GM12878 (cell line): ENCODE data around the gene OGFOD2. TPM values are rescaled to one million over a fixed set of nuclear protein-coding genes. Genes with fewer than 3 reads are reported as not detected.

Source experiments
- BMI1 ChIP-seq: fragments of 450-650 bp; IDR thresholded peaks from 2 replicates; pipeline ENCODE4 v1.6.1; 2016; ENCODE audit warnings: mild to moderate bottlenecking, moderate library complexity, borderline replicate concordance
- POLR2A ChIP-seq: IDR thresholded peaks from 2 replicates; pipeline ENCODE4 v1.6.1; 2011; ENCODE audit warnings: low read depth, mild to moderate bottlenecking, low read length
- TAF1 ChIP-seq: IDR thresholded peaks from 2 replicates; pipeline ENCODE4 v1.6.1; 2011; ENCODE audit warnings: mild to moderate bottlenecking, low read depth, low read length, borderline replicate concordance
- TCF7 ChIP-seq: IDR thresholded peaks from 2 replicates; pipeline ENCODE4 v1.6.1; 2014; ENCODE audit warnings: antibody characterized with exemption, borderline replicate concordance
- ZNF274 ChIP-seq: IDR thresholded peaks from one replicate; pipeline ENCODE4 v1.8.0; 2011; ENCODE audit not compliant: insufficient read length, insufficient read depth
- polyA plus RNA-seq, 11 experiments: library from polyadenylated mRNA; depleted of rRNA in 4 of 11; unstranded in 6 of 11; stranded (reverse) in 5 of 11; fragments of >200 nt; fragmentation: Nextera tagmentation in 4 of 11; fragmentation: Illumina TruSeq in 1 of 11; extraction: Ambion mirVana in 4 of 11; extraction: Trizol in 1 of 11; gene quantifications; 1 replicate in 1 of 11; 2 replicates in 10 of 11; pipeline versions ENCODE4 v1.2.1 to v1.2.3, GENCODE V29; 2011 to 2016; ENCODE audit warnings: inconsistent platforms in 2 of 11, missing spikeins in 2 of 11, low read depth in 1 of 11
- total RNA-seq, 4 experiments: library from RNA; depleted of rRNA in 3 of 4; stranded (reverse); fragments of >200 nt in 3 of 4; fragmentation: Illumina TruSeq in 1 of 4; extraction: Trizol in 1 of 4; gene quantifications; 2 replicates each; pipeline versions ENCODE4 v1.2.1 to v1.2.3, GENCODE V29; 2013 to 2021
- TF ChIP-seq, protein P1 (sequence below): IDR thresholded peaks from 2 replicates; pipeline ENCODE4 v1.6.1; 2012; ENCODE audit warnings: low read depth, low read length, improper control_type of control experiment
- TF ChIP-seq, protein P2 (sequence below): fragments of 450-650 bp; IDR thresholded peaks from 2 replicates; pipeline ENCODE4 v1.6.1; 2017; ENCODE audit warnings: low read depth, mild to moderate bottlenecking, moderate library complexity
- TF ChIP-seq, protein P3 (sequence below): fragments of 450-650 bp; IDR thresholded peaks from 2 replicates; pipeline ENCODE4 v1.6.1; 2017; ENCODE audit warnings: antibody characterized with exemption, mild to moderate bottlenecking, moderate library complexity
- TF ChIP-seq, protein P4 (sequence below): IDR thresholded peaks from 2 replicates; pipeline ENCODE4 v1.6.1; 2011; ENCODE audit warnings: mild to moderate bottlenecking, low read depth, low read length, moderate library complexity; ENCODE audit not compliant: insufficient replicate concordance

OGFOD2 gene
- total and polyA plus RNA-seq, 10 of the 15 experiments (the other 5 are each of a cell fraction or from before 2014, with no cell fraction given): 0.93 to 29.2 (median 16.3) TPM

DNA sequence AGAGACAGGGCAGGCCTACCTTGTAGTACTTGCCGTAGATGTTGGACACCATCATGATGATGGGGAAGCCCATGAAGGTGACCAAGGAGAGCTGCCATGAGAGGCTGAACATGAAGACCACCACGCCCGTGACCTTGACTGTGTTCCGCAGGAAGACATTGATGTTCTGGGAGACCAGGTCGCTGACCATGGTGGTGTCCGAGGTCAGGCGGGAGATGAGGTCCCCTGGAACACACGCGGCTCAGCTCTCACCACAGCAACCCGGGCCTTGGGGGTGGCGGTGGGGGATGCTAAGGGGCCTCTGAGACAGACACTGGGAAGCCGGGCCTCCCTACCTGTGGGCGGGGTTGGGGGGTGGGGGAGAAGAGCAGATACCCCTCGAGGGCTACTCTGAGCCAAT lies 26.4 kb upstream of the OGFOD2 start (continued):
- TF ChIP-seq, protein P1, sequence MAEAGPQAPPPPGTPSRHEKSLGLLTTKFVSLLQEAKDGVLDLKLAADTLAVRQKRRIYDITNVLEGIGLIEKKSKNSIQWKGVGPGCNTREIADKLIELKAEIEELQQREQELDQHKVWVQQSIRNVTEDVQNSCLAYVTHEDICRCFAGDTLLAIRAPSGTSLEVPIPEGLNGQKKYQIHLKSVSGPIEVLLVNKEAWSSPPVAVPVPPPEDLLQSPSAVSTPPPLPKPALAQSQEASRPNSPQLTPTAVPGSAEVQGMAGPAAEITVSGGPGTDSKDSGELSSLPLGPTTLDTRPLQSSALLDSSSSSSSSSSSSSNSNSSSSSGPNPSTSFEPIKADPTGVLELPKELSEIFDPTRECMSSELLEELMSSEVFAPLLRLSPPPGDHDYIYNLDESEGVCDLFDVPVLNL: no peak
- no peak for TF ChIP-seq BMI1
- TF ChIP-seq TAF1: no peak
- TF ChIP-seq, protein P2, sequence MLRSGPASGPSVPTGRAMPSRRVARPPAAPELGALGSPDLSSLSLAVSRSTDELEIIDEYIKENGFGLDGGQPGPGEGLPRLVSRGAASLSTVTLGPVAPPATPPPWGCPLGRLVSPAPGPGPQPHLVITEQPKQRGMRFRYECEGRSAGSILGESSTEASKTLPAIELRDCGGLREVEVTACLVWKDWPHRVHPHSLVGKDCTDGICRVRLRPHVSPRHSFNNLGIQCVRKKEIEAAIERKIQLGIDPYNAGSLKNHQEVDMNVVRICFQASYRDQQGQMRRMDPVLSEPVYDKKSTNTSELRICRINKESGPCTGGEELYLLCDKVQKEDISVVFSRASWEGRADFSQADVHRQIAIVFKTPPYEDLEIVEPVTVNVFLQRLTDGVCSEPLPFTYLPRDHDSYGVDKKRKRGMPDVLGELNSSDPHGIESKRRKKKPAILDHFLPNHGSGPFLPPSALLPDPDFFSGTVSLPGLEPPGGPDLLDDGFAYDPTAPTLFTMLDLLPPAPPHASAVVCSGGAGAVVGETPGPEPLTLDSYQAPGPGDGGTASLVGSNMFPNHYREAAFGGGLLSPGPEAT: no peak
- TF ChIP-seq, protein P3, sequence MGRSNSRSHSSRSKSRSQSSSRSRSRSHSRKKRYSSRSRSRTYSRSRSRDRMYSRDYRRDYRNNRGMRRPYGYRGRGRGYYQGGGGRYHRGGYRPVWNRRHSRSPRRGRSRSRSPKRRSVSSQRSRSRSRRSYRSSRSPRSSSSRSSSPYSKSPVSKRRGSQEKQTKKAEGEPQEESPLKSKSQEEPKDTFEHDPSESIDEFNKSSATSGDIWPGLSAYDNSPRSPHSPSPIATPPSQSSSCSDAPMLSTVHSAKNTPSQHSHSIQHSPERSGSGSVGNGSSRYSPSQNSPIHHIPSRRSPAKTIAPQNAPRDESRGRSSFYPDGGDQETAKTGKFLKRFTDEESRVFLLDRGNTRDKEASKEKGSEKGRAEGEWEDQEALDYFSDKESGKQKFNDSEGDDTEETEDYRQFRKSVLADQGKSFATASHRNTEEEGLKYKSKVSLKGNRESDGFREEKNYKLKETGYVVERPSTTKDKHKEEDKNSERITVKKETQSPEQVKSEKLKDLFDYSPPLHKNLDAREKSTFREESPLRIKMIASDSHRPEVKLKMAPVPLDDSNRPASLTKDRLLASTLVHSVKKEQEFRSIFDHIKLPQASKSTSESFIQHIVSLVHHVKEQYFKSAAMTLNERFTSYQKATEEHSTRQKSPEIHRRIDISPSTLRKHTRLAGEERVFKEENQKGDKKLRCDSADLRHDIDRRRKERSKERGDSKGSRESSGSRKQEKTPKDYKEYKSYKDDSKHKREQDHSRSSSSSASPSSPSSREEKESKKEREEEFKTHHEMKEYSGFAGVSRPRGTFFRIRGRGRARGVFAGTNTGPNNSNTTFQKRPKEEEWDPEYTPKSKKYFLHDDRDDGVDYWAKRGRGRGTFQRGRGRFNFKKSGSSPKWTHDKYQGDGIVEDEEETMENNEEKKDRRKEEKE: no peak
- TF ChIP-seq, protein P4, sequence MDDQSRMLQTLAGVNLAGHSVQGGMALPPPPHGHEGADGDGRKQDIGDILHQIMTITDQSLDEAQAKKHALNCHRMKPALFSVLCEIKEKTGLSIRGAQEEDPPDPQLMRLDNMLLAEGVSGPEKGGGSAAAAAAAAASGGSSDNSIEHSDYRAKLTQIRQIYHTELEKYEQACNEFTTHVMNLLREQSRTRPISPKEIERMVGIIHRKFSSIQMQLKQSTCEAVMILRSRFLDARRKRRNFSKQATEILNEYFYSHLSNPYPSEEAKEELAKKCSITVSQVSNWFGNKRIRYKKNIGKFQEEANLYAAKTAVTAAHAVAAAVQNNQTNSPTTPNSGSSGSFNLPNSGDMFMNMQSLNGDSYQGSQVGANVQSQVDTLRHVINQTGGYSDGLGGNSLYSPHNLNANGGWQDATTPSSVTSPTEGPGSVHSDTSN: no peak
- TF ChIP-seq ZNF274: no peak
- TF ChIP-seq TCF7: no peak
- TF ChIP-seq POLR2A: no peak
